GM12878 (cell line): ENCODE data around the gene PRSS1. TPM values are rescaled to one million over a fixed set of nuclear protein-coding genes. Genes with fewer than 3 reads are reported as not detected.

Source experiments
- ATAC-seq: fragments of 200-7000 bp; cut with Tn5 transposase; 3 replicates; pipeline ENCODE4 v1.9.1; 2020; ENCODE audit warnings: mild to moderate bottlenecking, moderate library complexity
- BruUV-seq: library from RNA; stranded (reverse); fragments of 400-500 nt; replicated peaks from 2 replicates; lab custom pipeline; 2021; lab: Mats Ljungman, UMichigan
- CTCF ChIA-PET: fragments of 300-600 bp; sonication (Branson Sonifier 250); formaldehyde crosslinking; extraction: SDS; loops from one replicate; lab custom pipeline; 2021; ENCODE audit warnings: inconsistent platforms; lab: Yijun Ruan, JAX
- POLR2A ChIA-PET: fragments of 350-600 bp; formaldehyde crosslinking; extraction: SDS; loops from one replicate; lab custom pipeline; 2021; ENCODE audit warnings: inconsistent platforms; lab: Charles Lee
- RAD21 ChIA-PET: fragments of 300-600 bp; sonication (Branson Sonifier 250); formaldehyde crosslinking; loops from one replicate; lab custom pipeline; 2023; ENCODE audit warnings: antibody characterized with exemption; ENCODE audit not compliant: unreplicated experiment; lab: Charles Lee
- SMC1A ChIA-PET: fragments of 300-600 bp; sonication (Branson Sonifier 250); formaldehyde crosslinking; loops from one replicate; lab custom pipeline; 2023; ENCODE audit not compliant: unreplicated experiment, uncharacterized antibody; lab: Charles Lee
- DNase-seq: peaks from one replicate; pipeline ENCODE4 v3.0.0-alpha.2; 2011; ENCODE audit warnings: low read depth, low spot score
- FAIRE-seq: peaks from 3 replicates; lab custom pipeline; 2011; peaks lifted over from hg19 to GRCh38; lab: Jason Lieb, UNC
- H2AFZ ChIP-seq: 2 replicates; pipeline ENCODE4 v1.6.0; 2011; ENCODE audit warnings: low read depth, low read length, control low read depth; ENCODE audit not compliant: control insufficient read depth
- H3K27ac ChIP-seq: 2 replicates; pipeline ENCODE4 v1.5.1; 2011; ENCODE audit warnings: control low read depth; ENCODE audit not compliant: control insufficient read depth, insufficient read depth
- H3K27me3 ChIP-seq, 2 experiments: replicated peaks in 1 of 2; 2 replicates each; pipeline versions ENCODE4 v1.6.0 to v1.6.1; 2011; ENCODE audit warnings: low read length in 1 of 2; ENCODE audit not compliant: control insufficient read depth in 2 of 2, insufficient read depth in 2 of 2
- H3K36me3 ChIP-seq, 2 experiments: 2 replicates each; pipeline ENCODE4 v1.5.1; 2011; ENCODE audit warnings: low read length in 1 of 2; ENCODE audit not compliant: control insufficient read depth in 2 of 2, insufficient read depth in 2 of 2
- H3K4me1 ChIP-seq: 2 replicates; pipeline ENCODE4 v1.6.1; 2011; ENCODE audit warnings: mild to moderate bottlenecking, low read length, moderate library complexity, mixed read lengths; ENCODE audit not compliant: control insufficient read depth, insufficient read depth
- H3K4me2 ChIP-seq: 2 replicates; pipeline ENCODE4 v1.6.0; 2011; ENCODE audit warnings: control low read depth; ENCODE audit not compliant: control insufficient read depth, insufficient read depth
- H3K4me3 ChIP-seq: fragments of 200-600 bp; sonication (generic); 2 replicates; pipeline ENCODE4 v1.5.1; 2016
- H3K79me2 ChIP-seq: 2 replicates; pipeline ENCODE4 v1.6.0; 2011; ENCODE audit warnings: low read length; ENCODE audit not compliant: control insufficient read depth, insufficient read depth
- H3K9ac ChIP-seq: 2 replicates; pipeline ENCODE4 v1.8.0; 2011; ENCODE audit warnings: low read length, control low read depth, mixed read lengths; ENCODE audit not compliant: control insufficient read depth, insufficient read depth
- H3K9me3 ChIP-seq: replicated peaks from 3 replicates; pipeline ENCODE4 v1.5.1; 2011; ENCODE audit warnings: mild to moderate bottlenecking, low read length; ENCODE audit not compliant: control insufficient read depth, insufficient read depth
- H4K20me1 ChIP-seq: 2 replicates; pipeline ENCODE4 v1.6.0; 2011; ENCODE audit not compliant: control insufficient read depth, insufficient read depth
- BACH1 ChIP-seq: fragments of 450-650 bp; IDR thresholded peaks from 2 replicates; pipeline ENCODE4 v1.6.1; 2017; ENCODE audit warnings: mild to moderate bottlenecking, borderline replicate concordance
- BRCA1 ChIP-seq: IDR thresholded peaks from 2 replicates; pipeline ENCODE4 v1.6.1; 2011; ENCODE audit warnings: low read depth, low read length, improper control_type of control experiment
- CHD1 ChIP-seq: IDR thresholded peaks from 2 replicates; pipeline ENCODE4 v1.6.1; 2012; ENCODE audit warnings: low read depth, low read length, improper control_type of control experiment
- CHD2 ChIP-seq: IDR thresholded peaks from 2 replicates; pipeline ENCODE4 v1.6.1; 2011; ENCODE audit warnings: low read depth, low read length, improper control_type of control experiment, borderline replicate concordance
- CREB1 ChIP-seq: IDR thresholded peaks from 2 replicates; pipeline ENCODE4 v1.6.1; 2012; ENCODE audit warnings: low read depth, mild to moderate bottlenecking, inconsistent platforms
- FOS ChIP-seq: IDR thresholded peaks from 3 replicates; pipeline ENCODE4 v1.6.1; 2011; ENCODE audit warnings: borderline replicate concordance; ENCODE audit not compliant: insufficient read length; ENCODE audit errors: extremely low read depth
- NFYA ChIP-seq: IDR thresholded peaks from 2 replicates; pipeline ENCODE4 v1.6.1; 2011; ENCODE audit warnings: low read depth, mild to moderate bottlenecking, low read length, improper control_type of control experiment, borderline replicate concordance
- NR2C2 ChIP-seq: IDR thresholded peaks from 2 replicates; pipeline ENCODE4 v1.6.1; 2011; ENCODE audit warnings: borderline replicate concordance, low read depth; ENCODE audit not compliant: control insufficient read depth, insufficient read length
- PML ChIP-seq: IDR thresholded peaks from 2 replicates; pipeline ENCODE4 v1.6.1; 2012; ENCODE audit warnings: low read length, inconsistent platforms
- POLR2A ChIP-seq: IDR thresholded peaks from 2 replicates; pipeline ENCODE4 v1.6.1; 2011; ENCODE audit warnings: low read depth, mild to moderate bottlenecking, low read length
- RELA ChIP-seq: fragments of 450-650 bp; IDR thresholded peaks from 2 replicates; pipeline ENCODE4 v1.8.0; 2014; ENCODE audit warnings: borderline replicate concordance; ENCODE audit not compliant: partially characterized antibody
- SMAD5 ChIP-seq: IDR thresholded peaks from 2 replicates; pipeline ENCODE4 v1.6.1; 2016; ENCODE audit warnings: antibody characterized with exemption, low read depth
- TARDBP ChIP-seq: IDR thresholded peaks from 2 replicates; pipeline ENCODE4 v1.6.1; 2016; ENCODE audit warnings: borderline replicate concordance
- ZNF592 ChIP-seq: fragments of 450-650 bp; IDR thresholded peaks from 2 replicates; pipeline ENCODE4 v1.6.1; 2017; ENCODE audit warnings: mild to moderate bottlenecking, moderate library complexity
- ZNF687 ChIP-seq: fragments of 450-650 bp; IDR thresholded peaks from 2 replicates; pipeline ENCODE4 v1.6.1; 2017; ENCODE audit warnings: mild to moderate bottlenecking, moderate library complexity
- in situ Hi-C: fragments of 300-500 bp; cut with MboI; formaldehyde crosslinking; loops from 9 replicates; pipeline ENCODE4 v1.14.3; 2018; ENCODE audit warnings: mixed read lengths
- intact Hi-C: fragments of 100-400 bp; cut with micrococcal nuclease; formaldehyde crosslinking; loops from one replicate; pipeline ENCODE4 v1.14.2; 2022; ENCODE audit not compliant: unreplicated experiment
- polyA plus RNA-seq, 11 experiments: library from polyadenylated mRNA; depleted of rRNA in 4 of 11; unstranded in 6 of 11; stranded (reverse) in 5 of 11; fragments of >200 nt; fragmentation: Nextera tagmentation in 4 of 11; fragmentation: Illumina TruSeq in 1 of 11; extraction: Ambion mirVana in 4 of 11; extraction: Trizol in 1 of 11; gene quantifications; 1 replicate in 1 of 11; 2 replicates in 10 of 11; pipeline versions ENCODE4 v1.2.1 to v1.2.3, GENCODE V29; 2011 to 2016; ENCODE audit warnings: inconsistent platforms in 2 of 11, missing spikeins in 2 of 11, low read depth in 1 of 11
- total RNA-seq, 4 experiments: library from RNA; depleted of rRNA in 3 of 4; stranded (reverse); fragments of >200 nt in 3 of 4; fragmentation: Illumina TruSeq in 1 of 4; extraction: Trizol in 1 of 4; gene quantifications; 2 replicates each; pipeline versions ENCODE4 v1.2.1 to v1.2.3, GENCODE V29; 2013 to 2021

The PRSS1 gene
- total and polyA plus RNA-seq, 10 of the 15 experiments (the other 5 are each of a cell fraction or from before 2014, with no cell fraction given): 11.9 TPM; not detected in 9

- ChIA-PET SMC1A (interaction anchor here (2.4 to 5.3 kb wide), 5 partner anchors 10 to 59 kb away, joined by 10 to 44 read pairs (median 29); no protein-coding TSS in a partner anchor), CTCF (interaction anchor here (1.1 to 6.0 kb wide), 5 partner anchors 10 to 102 kb away, joined by 4 to 53 read pairs (median 18); no protein-coding TSS in a partner anchor)
- H3K36me3 ChIP-seq: no peaks in the 10 kb centered on the region
- no peak for TF ChIP-seq ZNF687
- TF ChIP-seq BACH1: no peak
- no peak for TF ChIP-seq CREB1
- no peak for TF ChIP-seq PML
- no peak for TF ChIP-seq SMAD5
- TF ChIP-seq POLR2A: no peak
- no peak for TF ChIP-seq TARDBP
- no peak for TF ChIP-seq NFYA
- no peak for TF ChIP-seq NR2C2
- TF ChIP-seq CHD1: no peak
- TF ChIP-seq CHD2: no peak
- TF ChIP-seq FOS: no peak
- no peak for TF ChIP-seq RELA
- no peak for TF ChIP-seq BRCA1
- TF ChIP-seq ZNF592: no peak
Measured at GRCh38 chr7:142772673-142773072, 23.4 kb downstream of the PRSS1 start.

More at GRCh38 chr7:142772673-142773072, 23.4 kb downstream of the PRSS1 start:
- in situ Hi-C loops: no loop called here
- H3K9me3 ChIP-seq: no peaks in the 10 kb centered on the region; the same call in 2 of the 3 replicates
- H3K4me1 ChIP-seq: peaks cover 19% of the 10 kb centered on the region
- no peak overlapping the region for H3K4me3 ChIP-seq
- no peak overlapping the region for H2AFZ ChIP-seq
- ChIA-PET POLR2A (interaction anchor here (2.4 kb wide), 1 partner anchor 36 kb away, joined by 18 read pairs; no protein-coding TSS in a partner anchor), RAD21 (interaction anchor here (3.6 to 7.3 kb wide), 3 partner anchors 11 to 60 kb away, joined by 31 to 118 read pairs (median 51); no protein-coding TSS in a partner anchor)
- intact Hi-C loops: no loop called here
- ATAC-seq: no peak
- no peak overlapping the region for H3K4me2 ChIP-seq
- H3K9ac ChIP-seq: no peak overlapping the region
- no peaks in the 10 kb centered on the region for H3K27me3 ChIP-seq
- no peak for DNase-seq
- no peaks in the 10 kb centered on the region for H4K20me1 ChIP-seq
- no peak for FAIRE-seq
- BruUV-seq: no TSS peak
- no peaks in the 10 kb centered on the region for H3K79me2 ChIP-seq
- H3K27ac ChIP-seq: no peak overlapping the region
